ENCODE data around the gene C8A. TPM values are rescaled to one million over a fixed set of nuclear protein-coding genes. Genes with fewer than 3 reads are reported as not detected.

C8A gene
- total and polyA plus RNA-seq, 2 of the 13 experiments (the other 11 are each of a cell fraction or from before 2014, with no cell fraction given), result 10.5 to 15.0 TPM

GRCh38 chr1:56924116-56924515, 69.5 kb downstream of the C8A start (continued):
- TF ChIP-seq TP53 (CRISPR knock-in tag; conservative IDR thresholded peaks at IDR 0.05) (no peak), IRF9 (CRISPR knock-in tag; IDR thresholded peaks at IDR 0.05; ENCODE audit: borderline replicate concordance) (no peak)

- ChIA-PET POLR2A (interaction anchor here (1.0 to 1.4 kb wide), 2 partner anchors 14 to 71 kb away, joined by 4 to 5 read pairs; partner anchors contain the start of gene C8A), CTCF (ENCODE audit: low intra/inter-chr PET ratio, low total read pairs) (no interaction called here)
- no peak overlapping the region for H3K4me3 ChIP-seq (replicated peaks in 1 of 3; ENCODE audit: insufficient read depth in 1 of 3, low read depth in 2 of 3, low read length in 3 of 3)
- in situ Hi-C loops (cut with HindIII; ENCODE audit: extremely low pct_ligation_motif_present, low pct_unique_long_range_greater_than_20kb), result no loop called here
- BruUV-seq (replicated peaks), result no TSS peak
- H3K79me2 ChIP-seq (ENCODE audit: insufficient read depth, low read length), result no peaks in the 10 kb centered on the region
- peak; percentile 32 for FAIRE-seq
- no peaks in the 10 kb centered on the region for H4K20me1 ChIP-seq (ENCODE audit: insufficient read depth, low read length)
- no peak overlapping the region for H3K4me2 ChIP-seq (ENCODE audit: low read depth, low read length)
- TF ChIP-seq FOXJ3 (CRISPR knock-in tag; IDR thresholded peaks at IDR 0.05; ENCODE audit: borderline replicate concordance) (no peak), HNRNPLL (IDR thresholded peaks at IDR 0.05; ENCODE audit: low read depth, low read length, poor library complexity, severe bottlenecking) (no peak), KDM1A (CRISPR knock-in tag; IDR thresholded peaks at IDR 0.05) (no peak), CREB3 (CRISPR knock-in tag; IDR thresholded peaks at IDR 0.05) (no peak), ZNF800 (CRISPR knock-in tag; IDR thresholded peaks at IDR 0.05) (no peak), HCFC1 (IDR thresholded peaks at IDR 0.05; ENCODE audit: low read depth, low read length) (no peak)
- peaks cover 44% of the 10 kb centered on the region for H3K4me1 ChIP-seq (ENCODE audit: insufficient read depth, low read length)
- no peak overlapping the region for H3K9ac ChIP-seq (ENCODE audit: insufficient read depth, low read depth, low read length)
- H3K27ac ChIP-seq (ENCODE audit: extremely low read length, insufficient read depth, low read length), result no peak overlapping the region
- H2AFZ ChIP-seq (ENCODE audit: low read length), result no peak overlapping the region
- no peaks in the 10 kb centered on the region for H3K36me3 ChIP-seq (replicated peaks in 1 of 2; ENCODE audit: control insufficient read depth in 1 of 2, insufficient read depth in 2 of 2, low read length in 2 of 2)
- H3K27me3 ChIP-seq (ENCODE audit: control insufficient read depth in 1 of 2, insufficient read depth in 2 of 2, low read length in 2 of 2), result no peaks in the 10 kb centered on the region
- no peak for ATAC-seq
- DNase-seq (ENCODE audit: low spot score), result no peak
- intact Hi-C loops (cut with micrococcal nuclease; ENCODE audit: unreplicated experiment), result no loop called here
- no peaks in the 10 kb centered on the region for H3K9me3 ChIP-seq (ENCODE audit: low read length)
These were observed 70.6 kb downstream of the C8A start for GRCh38 chr1:56925193-56925592.

Measured in HepG2 (cell line).